Hematopoietic multipotent progenitor cell treated with erythropoietin and hydrocortisone succinate and interleukin-3 and kit ligand, for 15 days (in vitro differentiated cells): ENCODE measurements around the gene SNED1.

Source experiments
- DNase-seq: peaks from one replicate; pipeline ENCODE4 v3.0.0-alpha.2; 2015; ENCODE audit warnings: low spot score

The SNED1 gene

DNA sequence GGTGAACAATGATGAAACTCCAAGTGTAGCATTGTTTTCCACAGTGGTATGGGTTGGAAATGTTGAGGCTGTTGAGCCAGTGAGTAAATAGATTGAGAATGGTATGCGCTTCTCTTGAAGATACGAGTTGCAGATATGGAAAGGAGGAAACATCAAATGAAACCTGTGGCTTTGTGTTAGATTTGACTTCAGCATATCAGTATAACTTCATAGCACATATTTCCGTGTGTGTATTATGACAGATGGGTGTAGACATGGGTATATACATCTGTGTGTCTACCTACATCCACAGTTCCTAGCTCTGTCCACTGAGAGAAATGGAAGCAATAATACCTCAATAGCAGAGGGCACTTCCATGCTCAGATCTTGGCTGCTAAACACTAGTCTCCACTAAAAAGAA, 8.0 kb downstream of the SNED1 start:
- DNase-seq, result no peak

DNA sequence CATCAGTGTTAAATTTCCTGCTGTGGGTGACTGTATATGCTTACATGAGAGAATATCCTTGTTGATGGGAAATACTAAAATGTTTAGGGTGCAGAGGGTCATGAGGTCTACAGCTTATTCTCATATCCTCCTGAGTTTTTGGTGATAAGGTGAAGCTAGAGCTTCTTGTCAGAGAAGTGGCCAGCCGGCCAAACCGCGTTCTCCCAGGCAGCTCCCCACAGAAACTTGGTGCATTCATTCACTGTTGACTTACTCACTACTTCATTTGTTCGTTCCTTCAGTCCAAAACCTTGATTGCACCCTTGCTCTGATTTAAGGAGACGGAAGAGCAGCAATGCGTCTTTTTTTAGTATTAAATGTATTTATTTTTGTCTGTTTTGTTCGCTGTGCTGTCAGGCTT, 8.7 kb downstream of the SNED1 start:
- no peak for DNase-seq

DNA sequence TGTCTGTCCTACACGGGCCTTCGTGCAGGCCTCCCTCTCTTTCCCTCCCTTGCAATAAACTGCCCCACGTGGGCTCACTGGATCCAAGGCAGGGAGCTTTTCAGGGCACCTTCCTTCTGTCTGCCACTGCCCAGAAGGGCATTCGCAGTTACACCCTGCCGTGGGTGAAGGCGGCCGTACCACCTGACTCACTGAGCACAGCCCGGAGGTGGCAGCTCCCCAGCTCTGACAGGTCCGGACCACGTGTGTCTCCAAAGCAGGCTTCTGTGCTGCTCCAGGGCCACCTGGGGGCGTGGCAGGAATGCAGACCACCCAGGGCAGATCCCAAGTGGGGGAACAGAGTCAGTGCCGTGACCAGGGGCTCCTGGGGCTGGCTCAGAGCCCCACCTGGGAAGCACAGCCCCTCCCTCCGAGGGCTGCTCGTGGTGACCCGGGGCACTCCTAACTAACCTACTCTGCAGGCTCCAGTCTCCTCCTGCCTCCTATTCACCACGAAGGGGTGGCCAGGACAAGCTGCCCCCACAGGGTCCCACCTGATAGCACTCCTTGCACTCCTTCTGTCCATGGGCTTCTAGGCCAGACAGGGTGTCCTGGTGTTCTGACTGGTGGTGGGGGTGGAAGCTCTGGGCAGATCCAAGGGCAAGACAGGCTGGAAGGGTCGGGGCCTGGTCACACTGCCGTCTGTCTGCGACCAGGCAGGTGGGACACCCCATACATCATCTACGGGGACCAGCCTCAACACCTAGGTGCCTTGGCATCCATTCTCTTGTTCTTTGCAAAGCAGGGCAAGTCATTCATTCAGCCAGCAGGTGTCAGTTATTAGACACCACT, 9.7 kb downstream of the SNED1 start:
- DNase-seq, result no peak

DNA sequence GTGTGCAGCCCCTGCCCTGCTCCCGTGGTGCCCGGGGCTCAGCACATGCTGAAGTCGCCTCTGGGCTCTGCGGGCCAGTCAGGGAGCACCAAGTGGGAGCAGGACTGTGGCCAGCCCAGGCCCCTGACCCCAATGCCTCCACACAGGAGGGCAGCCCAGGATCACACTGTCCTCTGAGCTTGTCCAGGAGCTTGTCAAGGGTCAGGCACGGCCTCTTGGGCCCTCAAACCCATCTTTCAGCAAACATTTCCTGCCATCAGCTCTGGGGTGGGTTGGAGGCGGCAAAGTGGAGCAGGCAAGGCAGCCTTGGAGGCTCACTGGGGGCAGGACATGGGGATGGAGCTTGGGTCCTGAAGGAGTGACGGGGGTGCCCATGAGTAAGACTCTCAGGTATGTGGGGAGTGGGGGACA, 10.3 kb downstream of the SNED1 start:
- no peak for DNase-seq

GRCh38 chr2:241009191-241009590, 10.8 kb downstream of the SNED1 start:
- DNase-seq, result no peak

DNA sequence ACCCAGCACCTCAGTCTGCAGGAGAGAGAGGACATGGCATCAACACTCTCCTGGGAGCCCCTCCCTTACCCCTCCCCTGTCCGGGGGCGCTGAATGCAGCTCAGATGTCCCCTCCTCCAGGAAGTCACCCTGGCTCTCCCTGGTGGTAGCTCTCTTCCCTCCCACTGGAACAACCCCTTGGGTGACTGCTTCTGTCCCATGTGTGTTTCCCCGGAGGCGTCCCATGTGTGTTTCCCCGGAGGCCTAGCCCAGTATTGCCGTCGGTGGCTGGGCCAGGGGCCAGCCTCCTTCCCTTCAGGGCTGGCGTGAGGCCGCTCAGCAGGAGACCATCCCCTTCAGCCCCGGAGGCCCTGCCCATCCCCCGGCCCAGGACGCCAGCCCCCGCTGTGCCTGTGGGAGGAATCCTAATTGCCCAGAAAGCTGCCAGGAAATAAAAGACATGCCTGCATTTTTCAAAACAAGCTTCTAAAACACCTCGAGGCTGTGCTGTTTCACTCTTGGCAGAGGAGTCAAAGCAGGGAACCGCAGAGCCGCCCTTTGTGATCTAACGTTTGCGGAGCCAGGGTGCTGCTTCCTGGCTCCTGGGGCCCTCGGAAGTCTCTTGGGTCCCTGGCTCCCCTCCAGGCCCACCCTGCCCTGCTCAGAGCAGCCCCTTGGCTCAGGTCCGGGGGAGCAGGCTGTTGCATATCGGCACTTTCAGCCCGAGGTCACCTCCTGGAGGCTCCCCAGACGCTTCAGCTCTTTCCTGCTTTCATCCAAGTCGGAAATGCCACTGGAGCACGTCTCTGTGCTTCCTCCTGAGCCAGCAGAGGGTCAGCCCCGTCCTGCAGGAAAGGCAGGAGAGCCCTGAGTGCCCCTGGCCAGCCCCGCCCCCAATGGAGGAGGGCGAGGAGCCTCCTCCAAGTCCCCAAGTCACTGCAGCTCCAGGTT, 11.4 kb downstream of the SNED1 start:
- no peak for DNase-seq

GRCh38 chr2:241010531-241011295, 12.3 kb downstream of the SNED1 start:
- no peak for DNase-seq

GRCh38 chr2:241011296-241011600, 12.8 kb downstream of the SNED1 start:
- DNase-seq, result no peak

GRCh38 chr2:241011751-241012510, 13.5 kb downstream of the SNED1 start:
- DNase-seq, result no peak

DNA sequence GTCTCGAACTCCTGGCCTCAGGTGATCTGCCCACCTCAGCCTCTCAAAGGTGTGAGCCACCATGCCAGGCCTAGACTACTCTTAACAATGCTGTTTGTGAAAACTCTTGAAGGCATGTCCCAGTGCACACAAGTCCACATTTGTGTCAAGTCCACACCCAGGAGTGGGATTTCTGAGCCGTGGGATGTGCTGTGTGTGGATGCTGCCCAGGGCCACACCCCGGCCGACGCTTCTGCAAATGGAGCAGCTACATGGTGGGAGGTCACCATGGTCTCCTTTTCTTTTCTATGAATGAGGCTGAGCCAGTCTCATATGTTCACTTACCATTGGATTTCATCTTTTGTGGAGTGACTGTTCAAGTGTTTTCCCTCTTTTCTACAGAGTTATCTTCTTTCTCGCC, 15.8 kb downstream of the SNED1 start:
- no peak for DNase-seq

GRCh38 chr2:241014764-241015163, 16.3 kb downstream of the SNED1 start:
- no peak for DNase-seq

DNA sequence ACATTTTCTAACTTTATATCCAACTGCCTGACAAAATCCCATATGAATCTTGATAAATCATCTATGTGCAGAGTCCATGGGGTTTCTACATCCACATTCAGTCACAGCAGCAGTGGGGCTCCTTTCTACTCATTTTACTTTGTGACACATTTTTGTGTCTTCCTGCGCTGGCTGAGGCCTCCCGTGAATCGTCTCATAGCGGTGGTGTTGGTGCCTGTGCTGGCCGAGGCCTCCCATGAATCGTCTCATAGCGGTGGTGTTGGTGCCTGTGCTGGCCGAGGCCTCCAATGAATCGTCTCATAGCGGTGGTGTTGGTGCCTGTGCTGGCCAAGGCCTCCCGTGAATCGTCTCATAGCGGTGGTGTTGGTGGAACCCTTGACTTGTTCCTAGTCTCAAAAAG, 17.0 kb downstream of the SNED1 start:
- DNase-seq, result no peak

- no peak for DNase-seq
These were observed 19.0 kb downstream of the SNED1 start for GRCh38 chr2:241017228-241017940.

GRCh38 chr2:241018051-241018891, 19.9 kb downstream of the SNED1 start:
- no peak for DNase-seq

GRCh38 chr2:241019441-241020139, 21.2 kb downstream of the SNED1 start:
- DNase-seq, result no peak

GRCh38 chr2:241020201-241020600, 21.8 kb downstream of the SNED1 start:
- no peak for DNase-seq

GRCh38 chr2:241020629-241021190, 22.3 kb downstream of the SNED1 start:
- DNase-seq, result no peak

GRCh38 chr2:241025639-241026038, 27.2 kb downstream of the SNED1 start:
- DNase-seq, result no peak
